OCI-LY7 (cell line): ENCODE results near the gene LRTM1.

Experiments used
- EZH2phosphoT487 ChIP-seq: fragments of 200-600 bp; sonication (generic); IDR thresholded peaks from 2 replicates; pipeline ENCODE4 v1.6.1; 2018; ENCODE audit warnings: low read depth, borderline replicate concordance, mild to moderate bottlenecking, mixed run types, antibody characterized with exemption, low read length, moderate library complexity, mixed read lengths
- TF ChIP-seq, protein P1 (sequence below): fragments of 200-600 bp; sonication (generic); conservative IDR thresholded peaks from 2 replicates; pipeline ENCODE4 v1.5.1; 2014; ENCODE audit warnings: mild to moderate bottlenecking, antibody characterized with exemption, low read length, moderate library complexity, mixed read lengths

DNA sequence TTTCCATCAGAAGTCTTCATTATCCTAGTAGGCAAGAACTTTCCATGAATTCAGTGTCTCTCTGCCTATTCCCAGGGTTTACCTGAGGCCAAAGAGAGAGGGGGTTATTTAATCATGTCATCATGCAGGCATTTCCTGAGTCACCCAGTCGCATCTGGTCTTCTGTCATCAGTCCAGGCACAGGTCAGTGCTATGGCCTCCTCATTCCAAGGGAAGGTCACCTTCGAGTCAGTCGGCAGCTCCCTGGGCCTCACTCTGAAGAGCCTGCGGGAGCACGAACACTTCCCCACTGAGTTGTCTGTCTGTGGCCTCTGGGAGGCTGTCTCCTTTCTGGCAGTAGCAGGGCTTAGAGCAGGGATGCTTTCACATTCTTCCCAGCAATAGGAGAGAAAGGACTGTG is 26.2 kb upstream of the LRTM1 start:
- TF ChIP-seq, protein P1, sequence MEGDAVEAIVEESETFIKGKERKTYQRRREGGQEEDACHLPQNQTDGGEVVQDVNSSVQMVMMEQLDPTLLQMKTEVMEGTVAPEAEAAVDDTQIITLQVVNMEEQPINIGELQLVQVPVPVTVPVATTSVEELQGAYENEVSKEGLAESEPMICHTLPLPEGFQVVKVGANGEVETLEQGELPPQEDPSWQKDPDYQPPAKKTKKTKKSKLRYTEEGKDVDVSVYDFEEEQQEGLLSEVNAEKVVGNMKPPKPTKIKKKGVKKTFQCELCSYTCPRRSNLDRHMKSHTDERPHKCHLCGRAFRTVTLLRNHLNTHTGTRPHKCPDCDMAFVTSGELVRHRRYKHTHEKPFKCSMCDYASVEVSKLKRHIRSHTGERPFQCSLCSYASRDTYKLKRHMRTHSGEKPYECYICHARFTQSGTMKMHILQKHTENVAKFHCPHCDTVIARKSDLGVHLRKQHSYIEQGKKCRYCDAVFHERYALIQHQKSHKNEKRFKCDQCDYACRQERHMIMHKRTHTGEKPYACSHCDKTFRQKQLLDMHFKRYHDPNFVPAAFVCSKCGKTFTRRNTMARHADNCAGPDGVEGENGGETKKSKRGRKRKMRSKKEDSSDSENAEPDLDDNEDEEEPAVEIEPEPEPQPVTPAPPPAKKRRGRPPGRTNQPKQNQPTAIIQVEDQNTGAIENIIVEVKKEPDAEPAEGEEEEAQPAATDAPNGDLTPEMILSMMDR, result no peak
- TF ChIP-seq EZH2phosphoT487, result no peak
